GM12892 (cell line): ENCODE data around the gene IL17RE.

Experiments
- POLR2A ChIP-seq: IDR thresholded peaks from 2 replicates; pipeline ENCODE4 v1.6.1; 2011; ENCODE audit warnings: low read depth, low read length, control low read depth
- POLR2AphosphoS5 ChIP-seq: IDR thresholded peaks from 2 replicates; pipeline ENCODE4 v1.6.1; 2011; ENCODE audit warnings: low read depth, low read length, control low read depth
- TAF1 ChIP-seq: IDR thresholded peaks from 2 replicates; pipeline ENCODE4 v1.6.1; 2011; ENCODE audit warnings: low read depth, mild to moderate bottlenecking, control low read depth, low read length, borderline replicate concordance

DNA sequence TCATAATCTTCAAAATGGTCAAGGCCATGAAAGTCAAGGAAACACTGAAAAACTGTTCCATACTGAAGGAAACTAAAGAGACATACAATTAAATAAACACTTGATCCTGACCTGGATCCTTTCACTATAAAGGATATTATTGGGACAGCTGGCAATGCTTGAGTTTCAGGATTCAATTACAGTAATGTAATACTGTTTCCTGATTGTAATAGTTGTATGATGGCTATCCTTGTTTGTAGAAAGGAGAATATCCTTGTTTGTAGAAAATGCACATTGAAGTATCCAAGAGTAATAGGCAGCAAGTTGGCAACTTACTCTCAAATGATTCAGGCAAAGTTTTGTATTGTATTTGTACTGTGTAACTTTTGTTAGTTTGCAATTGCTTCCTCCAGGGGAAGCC lies 27.2 kb upstream of the IL17RE start:
- no peak for TF ChIP-seq POLR2AphosphoS5
- no peak for TF ChIP-seq POLR2A
- TF ChIP-seq TAF1: no peak
